ENCODE measurements around the gene SWAP70. TPM values are rescaled to one million over a fixed set of nuclear protein-coding genes. Genes with fewer than 3 reads are reported as not detected.

Gene SWAP70
- total RNA-seq, 1 donor from 2014 or later, result 8.1 TPM

Other genes starting within 250 kb of the SWAP70 start
- gene ZNF143, start 203.1 kb upstream of the SWAP70 start, total RNA-seq, result 38.6 and 39.2 TPM in 2 replicates
- 55.5 and 57.7 TPM in 2 replicates for gene WEE1, start 90.4 kb upstream of the SWAP70 start, total RNA-seq

Measured in activated CD4-positive, alpha-beta T cell treated with anti-CD3 and anti-CD28 coated beads, Interleukin-2, amount 10 ng/mL, durations not matched to agents 24 days and 14 days (primary cell).